Erythroblast (primary cell): Measurements from ENCODE around the gene SARS1.

Experiments used
- DNase-seq, 2 experiments: peaks; one replicate each; lab custom pipeline; 2025; lab: John Stamatoyannopoulos, UW
- GATA1 ChIP-seq: IDR thresholded peaks from 2 replicates; pipeline ENCODE4 v1.6.1; 2011; ENCODE audit warnings: low read depth, mild to moderate bottlenecking, control low read depth, low read length, moderate library complexity
- POLR2A ChIP-seq: IDR thresholded peaks from 2 replicates; pipeline ENCODE4 v1.6.1; 2011; ENCODE audit warnings: mild to moderate bottlenecking, low read length

The SARS1 gene

DNA sequence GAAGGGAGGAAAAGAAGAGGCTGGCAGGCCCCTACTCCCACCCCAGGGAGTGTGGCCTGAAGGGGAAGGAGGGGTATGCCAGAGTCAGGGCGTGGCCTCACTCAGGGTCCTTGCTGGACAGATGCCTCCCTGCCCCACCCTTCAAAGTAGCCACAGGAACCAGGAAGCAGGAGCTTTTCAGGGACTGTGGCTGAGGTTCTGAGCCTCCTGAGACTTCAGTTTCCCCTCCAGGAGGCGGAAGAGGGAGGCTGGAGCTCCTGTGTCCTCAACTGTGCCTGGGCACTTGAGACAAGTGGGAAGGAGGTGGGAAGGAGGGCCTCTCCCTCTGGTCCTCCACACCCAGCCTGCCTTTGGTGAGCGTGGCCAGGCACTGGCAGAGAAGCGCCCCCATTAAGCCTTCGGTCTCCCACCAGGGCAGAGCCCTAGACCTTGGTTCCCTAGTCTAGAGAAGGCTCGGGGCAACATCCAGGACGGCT lies 40.9 kb downstream of the SARS1 start:
- TF ChIP-seq POLR2A: no peak
- no peak for TF ChIP-seq GATA1
- DNase-seq: no peak

GRCh38 chr1:109255097-109255651 lies 41.5 kb downstream of the SARS1 start:
- DNase-seq: no peak
- TF ChIP-seq POLR2A (no peak), GATA1 (no peak)

DNA sequence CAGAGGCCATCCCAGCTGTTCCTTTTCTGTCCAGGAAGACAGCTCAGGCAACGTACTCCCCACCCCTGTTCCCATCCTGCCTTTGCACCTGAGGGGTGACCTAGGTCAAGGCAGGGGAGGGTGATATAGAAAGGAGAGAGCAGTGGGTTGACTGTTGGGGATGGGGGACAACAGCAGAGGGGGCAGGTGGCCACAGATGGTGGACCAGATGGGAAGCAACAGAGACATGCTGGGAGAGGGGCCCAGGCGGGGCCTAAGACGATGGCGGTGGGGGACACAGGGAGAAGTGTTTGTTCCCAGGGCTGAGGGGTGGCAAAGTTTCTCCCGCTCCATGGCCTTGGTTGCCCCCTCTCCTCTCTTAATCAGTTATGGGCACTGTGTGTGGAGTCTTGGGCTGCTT lies 42.0 kb downstream of the SARS1 start:
- no peak for TF ChIP-seq POLR2A
- no peak for TF ChIP-seq GATA1
- DNase-seq: no peak

DNA sequence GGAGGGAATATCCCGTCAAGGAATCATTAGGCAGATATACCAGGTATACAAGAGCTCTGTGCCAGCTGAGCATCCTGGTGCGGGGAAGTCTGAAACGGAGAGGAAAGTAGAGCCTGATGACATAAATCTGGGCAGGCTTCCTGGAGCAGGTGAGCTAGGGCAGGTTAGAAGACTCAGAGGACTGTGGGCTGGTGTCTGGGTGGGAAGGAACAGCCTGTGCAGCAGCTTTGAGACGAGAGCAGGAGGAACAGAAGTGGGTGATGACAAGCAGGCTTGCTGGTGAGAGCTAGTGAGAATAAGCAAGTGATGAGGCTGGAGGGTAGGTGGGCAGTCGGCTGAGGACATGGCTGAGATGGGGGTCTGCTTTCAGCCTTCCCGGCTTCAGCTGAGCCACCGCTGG lies 42.4 kb downstream of the SARS1 start:
- DNase-seq: no peak
- TF ChIP-seq POLR2A (no peak), GATA1 (no peak)

DNA sequence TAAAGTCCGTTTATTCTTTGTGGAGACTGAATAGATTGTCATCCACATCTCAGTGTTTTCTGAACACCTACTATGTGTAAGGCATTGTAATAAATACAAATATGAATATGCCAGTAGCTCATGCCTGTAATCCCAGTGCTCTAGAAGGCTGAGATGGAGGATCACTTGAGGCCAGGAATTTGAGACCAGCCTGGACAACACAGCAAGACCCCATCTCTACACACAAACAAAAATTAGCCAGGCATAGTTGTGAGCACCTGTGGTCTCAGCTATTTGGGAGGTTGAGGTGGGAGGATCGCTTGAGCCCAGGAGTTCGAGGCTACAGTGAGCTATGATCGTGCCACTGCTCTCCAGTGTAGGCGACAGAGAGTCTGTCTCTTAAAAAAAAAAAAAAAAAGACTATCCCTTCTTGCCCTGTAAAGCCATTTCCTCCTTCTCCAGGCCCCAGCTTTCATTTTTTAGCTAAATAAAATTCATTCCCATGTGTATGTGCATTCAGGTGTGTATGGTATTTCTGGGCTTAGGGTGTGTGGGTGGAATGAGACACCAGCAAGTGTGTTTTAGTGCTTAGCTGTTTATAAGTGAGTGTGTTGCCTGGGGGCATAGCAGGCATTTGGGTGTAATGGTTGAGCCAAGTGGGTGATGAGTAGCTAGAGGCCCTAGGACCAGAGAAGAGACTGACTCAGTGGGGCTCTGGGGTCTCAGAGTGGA lies 43.4 kb downstream of the SARS1 start:
- DNase-seq: no peak
- TF ChIP-seq POLR2A: no peak
- TF ChIP-seq GATA1: no peak

GRCh38 chr1:109257682-109258421 lies 44.1 kb downstream of the SARS1 start:
- TF ChIP-seq GATA1: no peak
- TF ChIP-seq POLR2A: no peak
- DNase-seq: no peak

DNA sequence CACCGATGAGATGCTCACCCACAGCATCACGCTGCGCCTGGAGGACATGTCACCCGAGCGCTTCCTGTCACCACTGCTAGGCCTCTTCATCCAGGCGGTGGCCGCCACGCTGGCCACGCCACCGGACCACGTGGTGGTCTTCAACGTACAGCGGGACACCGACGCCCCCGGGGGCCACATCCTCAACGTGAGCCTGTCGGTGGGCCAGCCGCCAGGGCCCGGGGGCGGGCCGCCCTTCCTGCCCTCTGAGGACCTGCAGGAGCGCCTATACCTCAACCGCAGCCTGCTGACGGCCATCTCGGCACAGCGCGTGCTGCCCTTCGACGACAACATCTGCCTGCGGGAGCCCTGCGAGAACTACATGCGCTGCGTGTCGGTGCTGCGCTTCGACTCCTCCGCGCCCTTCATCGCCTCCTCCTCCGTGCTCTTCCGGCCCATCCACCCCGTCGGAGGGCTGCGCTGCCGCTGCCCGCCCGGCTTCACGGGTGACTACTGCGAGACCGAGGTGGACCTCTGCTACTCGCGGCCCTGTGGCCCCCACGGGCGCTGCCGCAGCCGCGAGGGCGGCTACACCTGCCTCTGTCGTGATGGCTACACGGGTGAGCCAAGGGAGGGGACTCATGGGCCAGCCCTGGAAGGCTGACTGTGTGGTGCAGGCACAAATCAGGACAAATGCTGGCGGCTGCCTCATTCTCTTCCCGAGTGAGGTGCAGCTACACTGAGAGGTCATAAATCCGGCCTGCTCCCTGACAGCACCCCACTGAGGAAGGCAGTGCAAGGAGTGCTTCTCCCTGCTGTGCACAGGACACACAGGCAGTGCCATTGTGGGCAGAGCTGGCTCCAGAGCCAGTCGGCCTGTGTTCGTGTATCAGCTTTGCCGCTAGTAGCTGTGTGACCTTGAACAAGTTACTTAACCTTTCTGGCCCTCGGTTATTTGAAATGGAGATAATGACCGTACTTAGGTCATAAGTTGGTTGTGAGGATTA lies 45.1 kb downstream of the SARS1 start:
- DNase-seq: no peak
- TF ChIP-seq GATA1 (no peak), POLR2A (no peak)

GRCh38 chr1:109259674-109260557 lies 46.2 kb downstream of the SARS1 start:
- no peak for DNase-seq
- TF ChIP-seq POLR2A: no peak
- TF ChIP-seq GATA1: no peak

DNA sequence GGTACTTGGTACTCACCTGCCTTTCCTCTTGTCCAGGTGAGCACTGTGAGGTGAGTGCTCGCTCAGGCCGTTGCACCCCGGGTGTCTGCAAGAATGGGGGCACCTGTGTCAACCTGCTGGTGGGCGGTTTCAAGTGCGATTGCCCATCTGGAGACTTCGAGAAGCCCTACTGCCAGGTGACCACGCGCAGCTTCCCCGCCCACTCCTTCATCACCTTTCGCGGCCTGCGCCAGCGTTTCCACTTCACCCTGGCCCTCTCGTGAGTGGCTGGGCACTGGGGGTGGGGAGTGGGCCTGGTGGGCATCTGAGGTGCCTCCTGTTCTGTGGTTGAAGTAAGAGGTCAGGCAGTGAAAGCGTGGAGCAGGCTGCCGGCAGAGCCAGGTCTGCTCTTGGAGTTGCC lies 47.3 kb downstream of the SARS1 start:
- no peak for DNase-seq
- TF ChIP-seq GATA1 (no peak), POLR2A (no peak)

GRCh38 chr1:109261578-109261977 lies 47.9 kb downstream of the SARS1 start:
- DNase-seq: no peak
- no peak for TF ChIP-seq GATA1
- no peak for TF ChIP-seq POLR2A

DNA sequence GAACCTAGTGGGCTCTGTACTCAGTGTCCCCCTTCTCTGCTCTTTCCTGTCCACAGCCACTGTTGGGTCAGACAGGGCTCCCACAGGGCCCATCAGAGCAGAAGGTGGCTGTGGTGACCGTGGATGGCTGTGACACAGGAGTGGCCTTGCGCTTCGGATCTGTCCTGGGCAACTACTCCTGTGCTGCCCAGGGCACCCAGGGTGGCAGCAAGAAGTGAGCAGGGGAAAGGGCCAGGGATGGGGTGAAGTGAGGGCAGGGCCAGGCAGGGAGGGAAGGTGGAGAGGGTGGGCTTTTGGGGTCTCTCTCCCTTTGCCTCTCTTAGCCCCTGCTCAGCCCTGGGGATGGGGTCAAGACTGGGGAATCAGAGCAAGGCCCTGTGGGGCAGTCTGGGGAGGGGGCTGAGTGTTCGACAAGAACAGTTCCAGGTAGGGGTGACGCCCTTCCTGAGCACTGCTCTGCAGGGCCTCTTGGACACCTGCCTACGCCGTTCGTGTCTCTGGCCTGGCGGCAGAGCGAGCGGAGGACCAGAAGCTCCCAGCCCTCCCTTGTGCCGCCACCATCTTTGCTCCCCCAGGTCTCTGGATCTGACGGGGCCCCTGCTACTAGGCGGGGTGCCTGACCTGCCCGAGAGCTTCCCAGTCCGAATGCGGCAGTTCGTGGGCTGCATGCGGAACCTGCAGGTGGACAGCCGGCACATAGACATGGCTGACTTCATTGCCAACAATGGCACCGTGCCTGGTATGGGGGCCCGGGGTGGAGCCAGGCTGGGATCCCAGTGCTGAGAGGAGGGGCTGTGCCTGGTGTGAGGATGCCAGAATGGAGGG lies 48.7 kb downstream of the SARS1 start:
- no peak for DNase-seq
- no peak for TF ChIP-seq GATA1
- TF ChIP-seq POLR2A: no peak
